WI38 (cell line): ENCODE results near the gene CFAP100.

Source experiments
- H3K4me3 ChIP-seq: 2 replicates; pipeline ENCODE4 v1.5.1; 2011; ENCODE audit warnings: low read depth, mild to moderate bottlenecking, control low read depth, low read length
- TF ChIP-seq, protein P1 (sequence below): IDR thresholded peaks from 2 replicates; pipeline ENCODE4 v1.5.1; 2012; ENCODE audit warnings: low read depth, mild to moderate bottlenecking, control low read depth, low read length

CFAP100 gene

DNA sequence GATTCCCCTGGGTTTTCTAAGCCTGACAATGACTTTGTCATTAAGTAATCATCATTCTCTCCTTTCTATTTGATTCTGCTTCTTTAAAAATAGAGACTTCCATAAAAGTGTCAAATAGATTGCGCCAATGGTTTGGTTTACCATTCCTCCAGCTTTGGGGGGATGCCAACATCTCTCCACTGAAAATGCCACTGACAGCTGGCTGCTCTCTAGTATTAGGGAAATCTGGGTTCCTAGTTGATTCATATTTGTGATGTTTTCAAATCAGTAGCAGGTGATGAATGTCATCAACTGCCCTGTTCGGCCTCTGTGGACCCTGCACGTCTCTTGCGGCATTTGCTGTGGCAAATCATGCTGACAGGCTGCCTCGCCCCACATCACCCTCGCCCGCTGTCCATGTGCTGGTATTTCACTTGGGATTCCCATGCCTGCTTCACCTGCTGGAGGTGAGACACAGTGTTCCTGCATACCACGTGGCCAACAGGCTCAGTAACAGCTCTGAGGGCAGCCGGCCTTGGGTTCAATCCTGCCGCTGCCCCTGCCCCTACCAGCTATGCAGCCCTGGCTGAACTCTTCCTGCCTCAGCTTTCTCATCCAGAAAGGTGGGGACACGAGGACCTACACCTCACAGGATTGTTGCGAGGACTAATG lies 52.9 kb downstream of the CFAP100 start:
- H3K4me3 ChIP-seq = no peak overlapping the region
- TF ChIP-seq, protein P1, sequence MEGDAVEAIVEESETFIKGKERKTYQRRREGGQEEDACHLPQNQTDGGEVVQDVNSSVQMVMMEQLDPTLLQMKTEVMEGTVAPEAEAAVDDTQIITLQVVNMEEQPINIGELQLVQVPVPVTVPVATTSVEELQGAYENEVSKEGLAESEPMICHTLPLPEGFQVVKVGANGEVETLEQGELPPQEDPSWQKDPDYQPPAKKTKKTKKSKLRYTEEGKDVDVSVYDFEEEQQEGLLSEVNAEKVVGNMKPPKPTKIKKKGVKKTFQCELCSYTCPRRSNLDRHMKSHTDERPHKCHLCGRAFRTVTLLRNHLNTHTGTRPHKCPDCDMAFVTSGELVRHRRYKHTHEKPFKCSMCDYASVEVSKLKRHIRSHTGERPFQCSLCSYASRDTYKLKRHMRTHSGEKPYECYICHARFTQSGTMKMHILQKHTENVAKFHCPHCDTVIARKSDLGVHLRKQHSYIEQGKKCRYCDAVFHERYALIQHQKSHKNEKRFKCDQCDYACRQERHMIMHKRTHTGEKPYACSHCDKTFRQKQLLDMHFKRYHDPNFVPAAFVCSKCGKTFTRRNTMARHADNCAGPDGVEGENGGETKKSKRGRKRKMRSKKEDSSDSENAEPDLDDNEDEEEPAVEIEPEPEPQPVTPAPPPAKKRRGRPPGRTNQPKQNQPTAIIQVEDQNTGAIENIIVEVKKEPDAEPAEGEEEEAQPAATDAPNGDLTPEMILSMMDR = no peak

- TF ChIP-seq, protein P1 = no peak
- no peak overlapping the region for H3K4me3 ChIP-seq
These were observed 53.6 kb downstream of the CFAP100 start for GRCh38 chr3:126448136-126448892.

DNA sequence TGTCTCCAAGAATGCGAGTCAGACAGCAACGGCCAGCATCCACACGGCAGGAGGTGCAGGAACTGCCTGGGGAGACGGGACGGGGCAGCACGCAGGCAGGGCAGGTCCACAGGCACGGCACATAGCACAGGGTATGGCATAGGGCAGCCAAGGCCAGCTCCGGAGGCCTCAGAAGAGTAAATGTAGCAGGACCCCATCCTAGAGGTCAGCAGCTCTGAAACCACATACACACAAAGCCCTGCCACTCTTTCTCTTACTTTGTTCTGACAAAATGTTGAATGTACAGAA lies 54.1 kb downstream of the CFAP100 start:
- H3K4me3 ChIP-seq = no peak overlapping the region
- TF ChIP-seq, protein P1 = no peak

GRCh38 chr3:126449621-126450051 lies 54.9 kb downstream of the CFAP100 start:
- TF ChIP-seq, protein P1 = no peak
- H3K4me3 ChIP-seq = no peak overlapping the region

- no peak overlapping the region for H3K4me3 ChIP-seq
- TF ChIP-seq, protein P1 = no peak
These were observed 55.5 kb downstream of the CFAP100 start for GRCh38 chr3:126450219-126450618.

DNA sequence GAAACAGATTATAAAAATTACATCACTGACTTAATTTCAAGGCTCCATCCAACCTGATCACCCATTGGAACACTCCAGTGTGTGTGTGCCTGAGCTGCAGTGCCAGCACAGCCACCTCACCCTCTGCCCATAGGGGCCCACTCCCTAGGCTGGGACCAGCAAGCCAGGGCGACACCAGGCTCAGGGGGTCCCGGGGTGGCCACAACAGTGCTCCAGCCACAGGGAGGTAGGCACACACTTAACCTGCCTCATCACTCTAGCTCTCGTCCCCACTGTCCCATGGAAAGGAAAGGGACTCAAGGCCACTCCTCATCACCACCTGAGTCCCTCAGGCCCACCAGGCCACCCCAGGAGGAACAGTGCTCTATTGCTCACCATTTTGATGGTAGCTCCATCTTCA lies 56.0 kb downstream of the CFAP100 start:
- TF ChIP-seq, protein P1 = no peak
- H3K4me3 ChIP-seq = no peak overlapping the region

- TF ChIP-seq, protein P1 = no peak
- no peak overlapping the region for H3K4me3 ChIP-seq
These were observed 56.8 kb downstream of the CFAP100 start for GRCh38 chr3:126451511-126451910.
